Thyroid gland (tissue), 4 donors: Measurements from ENCODE around the gene CELA1.

Experiments
- POLR2A ChIP-seq, 2 donors: fragments of 450-650 bp; IDR thresholded peaks; one replicate each; pipeline ENCODE4 v1.6.1; 2017; ENCODE audit warnings: antibody characterized with exemption in 2 of 2, mild to moderate bottlenecking in 2 of 2, moderate library complexity in 1 of 2
- TF ChIP-seq, protein P1 (sequence below), 6 experiments: fragments of 200-600 bp in 3 of 6; fragments of 450-650 bp in 3 of 6; sonication (generic) in 3 of 6; IDR thresholded peaks; one replicate each; pipeline ENCODE4 v1.5.1; 2016 to 2019; ENCODE audit warnings: antibody characterized with exemption in 6 of 6, mild to moderate bottlenecking in 2 of 6, inconsistent platforms in 1 of 6, moderate library complexity in 1 of 6

DNA sequence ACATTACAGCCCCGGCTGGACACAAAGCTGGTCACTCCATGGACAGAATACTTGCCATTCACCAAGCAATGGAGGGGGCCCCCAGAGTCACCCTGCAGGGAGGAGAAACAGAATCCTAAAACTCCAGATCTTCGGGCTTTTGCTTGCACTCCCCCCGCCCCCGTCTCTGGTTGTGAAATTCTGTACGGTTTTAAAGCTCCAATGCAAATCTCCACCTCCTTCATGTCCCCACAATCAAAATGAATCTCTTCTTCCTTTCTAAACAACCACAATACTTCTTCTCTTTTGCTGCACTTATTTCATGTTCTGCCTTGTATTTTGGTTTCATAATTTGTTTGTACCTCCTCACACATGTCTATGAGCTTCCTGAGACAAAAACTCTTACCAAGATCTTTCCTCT, 16.7 kb downstream of the CELA1 start:
- TF ChIP-seq, protein P1, sequence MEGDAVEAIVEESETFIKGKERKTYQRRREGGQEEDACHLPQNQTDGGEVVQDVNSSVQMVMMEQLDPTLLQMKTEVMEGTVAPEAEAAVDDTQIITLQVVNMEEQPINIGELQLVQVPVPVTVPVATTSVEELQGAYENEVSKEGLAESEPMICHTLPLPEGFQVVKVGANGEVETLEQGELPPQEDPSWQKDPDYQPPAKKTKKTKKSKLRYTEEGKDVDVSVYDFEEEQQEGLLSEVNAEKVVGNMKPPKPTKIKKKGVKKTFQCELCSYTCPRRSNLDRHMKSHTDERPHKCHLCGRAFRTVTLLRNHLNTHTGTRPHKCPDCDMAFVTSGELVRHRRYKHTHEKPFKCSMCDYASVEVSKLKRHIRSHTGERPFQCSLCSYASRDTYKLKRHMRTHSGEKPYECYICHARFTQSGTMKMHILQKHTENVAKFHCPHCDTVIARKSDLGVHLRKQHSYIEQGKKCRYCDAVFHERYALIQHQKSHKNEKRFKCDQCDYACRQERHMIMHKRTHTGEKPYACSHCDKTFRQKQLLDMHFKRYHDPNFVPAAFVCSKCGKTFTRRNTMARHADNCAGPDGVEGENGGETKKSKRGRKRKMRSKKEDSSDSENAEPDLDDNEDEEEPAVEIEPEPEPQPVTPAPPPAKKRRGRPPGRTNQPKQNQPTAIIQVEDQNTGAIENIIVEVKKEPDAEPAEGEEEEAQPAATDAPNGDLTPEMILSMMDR (IDR thresholded peaks at IDR 0.05), result no peak
- TF ChIP-seq POLR2A (IDR thresholded peaks at IDR 0.05), result no peak
